ENCODE data around the gene RUFY2.
A peak's percentile ranks its signal among the peaks of the same experiment; 100 is the strongest.
"Not testable (repeated sequence)": the region's sequence is repeated elsewhere in the genome, so short reads cannot be mapped to it uniquely, and the experiment has no call there.

RUFY2 gene

GRCh38 chr10:68324396-68324795, 82.7 kb downstream of the RUFY2 start:
- DNase-seq = not testable (repeated sequence)

GRCh38 chr10:68318331-68319059, 88.6 kb downstream of the RUFY2 start:
- no peak for DNase-seq

- DNase-seq = no peak
Measured at GRCh38 chr10:68315582-68315981, 91.5 kb downstream of the RUFY2 start.

- not testable (repeated sequence) for DNase-seq
Measured at GRCh38 chr10:68314930-68315329, 92.1 kb downstream of the RUFY2 start.

DNA sequence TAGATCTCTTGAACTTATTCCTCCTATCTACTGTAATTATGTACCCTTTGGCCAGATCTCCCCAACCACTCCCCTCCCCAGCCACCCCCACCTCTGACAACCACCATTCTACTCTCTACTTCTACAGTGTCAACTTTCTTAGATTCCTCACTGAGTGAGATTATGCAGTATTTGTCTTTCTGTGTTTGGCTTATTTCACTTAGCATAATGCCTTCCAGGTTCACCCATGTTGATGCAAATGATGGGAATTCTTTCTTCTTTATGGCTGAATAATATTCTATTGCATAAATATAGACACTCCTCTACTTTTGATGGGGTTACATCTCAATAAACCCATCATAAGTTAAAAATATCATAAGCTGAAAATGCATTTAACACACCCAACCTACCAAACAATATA, 96.5 kb downstream of the RUFY2 start:
- no peak for DNase-seq

- no peak for DNase-seq
Measured at GRCh38 chr10:68305854-68306253, 101.2 kb downstream of the RUFY2 start.

DNA sequence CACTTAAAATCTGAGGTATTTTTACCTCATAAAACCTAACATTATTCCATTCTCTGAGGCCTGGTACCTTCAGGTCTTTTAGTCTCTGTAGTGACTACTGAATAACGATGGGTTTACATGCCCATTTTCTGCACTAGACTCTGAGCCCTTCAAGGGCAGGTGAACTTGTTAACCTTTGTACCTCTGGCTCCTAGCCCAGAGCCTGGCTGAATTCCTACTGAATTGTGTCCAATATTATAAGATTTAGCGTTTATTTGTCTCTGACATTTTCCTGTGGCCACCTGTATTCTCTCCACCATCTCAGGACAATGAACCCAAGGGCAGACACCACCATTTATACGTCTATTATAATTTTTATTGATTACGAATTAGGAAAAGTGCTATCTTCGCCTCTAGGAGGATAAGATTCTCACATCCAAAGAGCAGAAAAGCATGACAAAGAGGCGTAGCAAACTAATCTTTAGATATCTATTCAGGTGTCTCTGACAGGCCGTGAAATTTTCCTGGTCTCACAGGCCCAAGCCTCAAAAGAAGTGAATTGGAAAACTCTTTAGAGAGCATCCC, 103.1 kb downstream of the RUFY2 start:
- no peak for DNase-seq

- DNase-seq = no peak
Measured at GRCh38 chr10:68302871-68303270, 104.2 kb downstream of the RUFY2 start.

- DNase-seq = no peak
Measured at GRCh38 chr10:68302503-68302823, 104.6 kb downstream of the RUFY2 start.

- DNase-seq = peak in 1 of 2 experiments; percentile 40
Measured at GRCh38 chr10:68301790-68302502, 105.1 kb downstream of the RUFY2 start.

- DNase-seq = no peak
Measured at GRCh38 chr10:68301301-68301700, 105.8 kb downstream of the RUFY2 start.

GRCh38 chr10:68296843-68297663, 110.0 kb downstream of the RUFY2 start:
- DNase-seq = no peak

All from SHP77 (cell line).